SK-N-SH (cell line): ENCODE results near the gene APOOL. TPM values are rescaled to one million over a fixed set of nuclear protein-coding genes. Genes with fewer than 3 reads are reported as not detected.
"Not testable (repeated sequence)": the region's sequence is repeated elsewhere in the genome, so short reads cannot be mapped to it uniquely, and the experiment has no call there.

Source experiments
- CTCF ChIA-PET: fragments of 300-600, 350-600 bp; formaldehyde crosslinking; extraction: SDS; loops from one replicate; lab custom pipeline; 2021; lab: Yijun Ruan, JAX
- POLR2A ChIA-PET: fragments of 350-600 bp; sonication (Branson Sonifier 250); formaldehyde crosslinking; extraction: SDS; loops from one replicate; lab custom pipeline; 2020; ENCODE audit warnings: antibody characterized with exemption, inconsistent platforms; lab: Yijun Ruan, JAX
- DNase-seq: peaks from one replicate; pipeline ENCODE4 v3.0.0; 2012
- H2AFZ ChIP-seq: fragments of 200-600 bp; sonication (generic); 2 replicates; pipeline ENCODE4 v1.8.1; 2016; ENCODE audit warnings: antibody characterized with exemption, mild to moderate bottlenecking, low read depth
- H3F3A ChIP-seq: fragments of 200-600 bp; sonication (generic); replicated peaks from 2 replicates; pipeline ENCODE3; 2016; ENCODE audit warnings: antibody characterized with exemption, mild to moderate bottlenecking; ENCODE audit not compliant: insufficient read depth
- H3K27ac ChIP-seq, 2 experiments: fragments of 200-500 bp in 1 of 2; fragments of 200-600 bp in 1 of 2; sonication (Bioruptor generic) in 1 of 2; sonication (generic), shearing (Covaris generic) in 1 of 2; 2 replicates each; pipeline versions ENCODE4 v1.5.1 to v1.6.1; 2014 to 2016; ENCODE audit warnings: low read depth in 2 of 2, inconsistent platforms in 1 of 2, low read length in 1 of 2, mild to moderate bottlenecking in 1 of 2, mixed read lengths in 1 of 2
- H3K27me3 ChIP-seq: fragments of 200-600 bp; sonication (generic), shearing (Covaris generic); 2 replicates; pipeline ENCODE4 v1.6.1; 2016; ENCODE audit warnings: mixed run types; ENCODE audit not compliant: insufficient read depth
- H3K36me3 ChIP-seq, 2 experiments: fragments of 200-500 bp in 1 of 2; fragments of 200-600 bp in 1 of 2; sonication (Bioruptor generic) in 1 of 2; sonication (generic) in 1 of 2; replicated peaks in 1 of 2; 2 replicates each; pipeline versions ENCODE3 to v1.5.1; 2014 to 2016; ENCODE audit warnings: low read length in 1 of 2, mild to moderate bottlenecking in 1 of 2; ENCODE audit not compliant: insufficient read depth in 2 of 2, control insufficient read depth in 1 of 2
- H3K4me1 ChIP-seq, 2 experiments: fragments of 200-500 bp in 1 of 2; fragments of 200-600 bp in 1 of 2; sonication (Bioruptor generic) in 1 of 2; sonication (generic), shearing (Covaris generic) in 1 of 2; 2 replicates each; pipeline versions ENCODE4 v1.5.1 to v1.6.1; 2014 to 2016; ENCODE audit warnings: low read depth in 1 of 2, low read length in 1 of 2, mixed run types in 1 of 2; ENCODE audit not compliant: insufficient read depth in 2 of 2, control insufficient read depth in 1 of 2
- H3K4me2 ChIP-seq: fragments of 200-600 bp; sonication (generic), shearing (Covaris generic); 2 replicates; pipeline ENCODE4 v1.6.1; 2017; ENCODE audit warnings: mixed run types
- H3K4me3 ChIP-seq, 2 experiments: fragments of 200-500 bp in 1 of 2; fragments of 200-600 bp in 1 of 2; sonication (Bioruptor generic) in 1 of 2; sonication (generic), shearing (Covaris generic) in 1 of 2; 2 replicates each; pipeline versions ENCODE4 v1.5.1 to v1.8.1; 2014 to 2016; ENCODE audit warnings: low read depth in 2 of 2, inconsistent platforms in 1 of 2, low read length in 1 of 2, mild to moderate bottlenecking in 1 of 2, mixed read lengths in 1 of 2, moderate library complexity in 1 of 2
- H3K79me2 ChIP-seq: fragments of 200-600 bp; sonication (generic); 2 replicates; pipeline ENCODE4 v1.8.1; 2017; ENCODE audit warnings: mild to moderate bottlenecking; ENCODE audit not compliant: insufficient read depth
- H3K9ac ChIP-seq: fragments of 200-600 bp; sonication (generic); 2 replicates; pipeline ENCODE4 v1.6.1; 2017; ENCODE audit warnings: mixed run types
- H3K9me2 ChIP-seq: fragments of 200-600 bp; sonication (generic); 2 replicates; pipeline ENCODE4 v1.6.1; 2017; ENCODE audit warnings: mixed run types
- H3K9me3 ChIP-seq: fragments of 200-600 bp; sonication (generic); 2 replicates; pipeline ENCODE4 v1.6.1; 2017; ENCODE audit warnings: mixed run types, mild to moderate bottlenecking, moderate library complexity
- H4K20me1 ChIP-seq: fragments of 200-600 bp; sonication (generic); 2 replicates; pipeline ENCODE4 v1.6.1; 2017; ENCODE audit warnings: mild to moderate bottlenecking, mixed run types; ENCODE audit not compliant: insufficient read depth
- CHD2 ChIP-seq: fragments of 150-350 bp; IDR thresholded peaks from 2 replicates; pipeline ENCODE4 v1.6.1; 2018; ENCODE audit warnings: low read length; ENCODE audit not compliant: partially characterized antibody
- EP300 ChIP-seq, 2 experiments: IDR thresholded peaks; 2 replicates each; pipeline versions ENCODE4 v1.4.0 to v1.6.1; 2012; ENCODE audit warnings: borderline replicate concordance in 1 of 2, low read depth in 1 of 2, low read length in 1 of 2
- GABPA ChIP-seq: IDR thresholded peaks from 2 replicates; pipeline ENCODE4 v1.4.0; 2012; ENCODE audit warnings: low read depth, mild to moderate bottlenecking
- GATA2 ChIP-seq: sonication (generic); formaldehyde crosslinking; IDR thresholded peaks from 2 replicates; pipeline ENCODE4 v1.5.0; 2020; ENCODE audit warnings: mild to moderate bottlenecking, missing genetic modification reagents
- MEF2A ChIP-seq: IDR thresholded peaks from 2 replicates; pipeline ENCODE4 v1.4.0; 2012; ENCODE audit warnings: low read depth, borderline replicate concordance
- MXI1 ChIP-seq: IDR thresholded peaks from 2 replicates; pipeline ENCODE4 v1.6.1; 2012; ENCODE audit warnings: mild to moderate bottlenecking, low read depth, low read length, improper control_type of control experiment
- NFIC ChIP-seq: IDR thresholded peaks from 2 replicates; pipeline ENCODE4 v1.4.0; 2012; ENCODE audit warnings: borderline replicate concordance
- NRF1 ChIP-seq: IDR thresholded peaks from 2 replicates; pipeline ENCODE4 v1.6.1; 2012; ENCODE audit warnings: low read depth, mild to moderate bottlenecking, low read length
- POLR2AphosphoS5 ChIP-seq: IDR thresholded peaks from 2 replicates; pipeline ENCODE4 v1.6.1; 2012; ENCODE audit warnings: low read depth, low read length
- SIN3A ChIP-seq: IDR thresholded peaks from 2 replicates; pipeline ENCODE4 v1.6.1; 2012; ENCODE audit warnings: low read depth, mild to moderate bottlenecking, low read length, moderate library complexity, borderline replicate concordance
- SMC3 ChIP-seq: IDR thresholded peaks from 2 replicates; pipeline ENCODE4 v1.6.1; 2012; ENCODE audit warnings: low read depth, low read length, improper control_type of control experiment
- TAF1 ChIP-seq: IDR thresholded peaks from 2 replicates; pipeline ENCODE4 v1.6.1; 2012; ENCODE audit warnings: low read depth, mild to moderate bottlenecking, low read length, moderate library complexity, borderline replicate concordance
- TCF12 ChIP-seq: IDR thresholded peaks from 2 replicates; pipeline ENCODE4 v1.4.0; 2012
- USF2 ChIP-seq: fragments of 150-350 bp; IDR thresholded peaks from 2 replicates; pipeline ENCODE4 v1.6.1; 2017; ENCODE audit warnings: antibody characterized with exemption, low read length, low read depth, borderline replicate concordance
- YY1 ChIP-seq: IDR thresholded peaks from 2 replicates; pipeline ENCODE4 v1.4.0; 2012; ENCODE audit warnings: low read depth, mild to moderate bottlenecking
- WGBS: methylation state at CpG from one replicate; pipeline ENCODE4 v1.1.6; 2017; ENCODE audit warnings: low lambda C conversion rate; 5-methylcytosine and 5-hydroxymethylcytosine counted together
- polyA plus RNA-seq, 3 experiments: library from polyadenylated mRNA; depleted of rRNA; stranded (reverse); fragments of >200 nt; gene quantifications; 2 replicates each; pipeline ENCODE4 v1.2.3, GENCODE V29; 2012
- TF ChIP-seq, protein P1 (sequence below): fragments of 200-600 bp; sonication (generic); IDR thresholded peaks from 2 replicates; pipeline ENCODE4 v1.6.1; 2017; ENCODE audit warnings: antibody characterized with exemption, mild to moderate bottlenecking, moderate library complexity
- TF ChIP-seq, protein P2 (sequence below): IDR thresholded peaks from 2 replicates; pipeline ENCODE4 v1.6.1; 2012; ENCODE audit warnings: mild to moderate bottlenecking, low read depth, low read length, moderate library complexity

The APOOL gene
- polyA plus RNA-seq, 1 of the 3 experiments (the other 2 are of a cell fraction) = 2.4 TPM

- H3K79me2 ChIP-seq, H3F3A ChIP-seq, H3K27ac ChIP-seq, H3K4me3 ChIP-seq, H4K20me1 ChIP-seq, H3K9me2 ChIP-seq, POLR2A ChIA-PET, H3K9ac ChIP-seq, H3K4me2 ChIP-seq, H3K36me3 ChIP-seq, H3K27me3 ChIP-seq, H2AFZ ChIP-seq, H3K4me1 ChIP-seq, CTCF ChIA-PET, H3K9me3 ChIP-seq, DNase-seq: not testable (repeated sequence)
- 26% methylated on average over 5 of the region's 5 CpGs for WGBS
These were observed 11.9 kb upstream of the APOOL start for GRCh38 chrX:84991739-84992138.

- Histone ChIP-seq H3K36me3 (no peaks in the 10 kb centered on the region), H3K9me3 (no peaks in the 10 kb centered on the region)
- TF ChIP-seq CHD2 (no peak), POLR2AphosphoS5 (no peak)
These were observed 10.5 kb upstream of the APOOL start for GRCh38 chrX:84993150-84993549.

DNA sequence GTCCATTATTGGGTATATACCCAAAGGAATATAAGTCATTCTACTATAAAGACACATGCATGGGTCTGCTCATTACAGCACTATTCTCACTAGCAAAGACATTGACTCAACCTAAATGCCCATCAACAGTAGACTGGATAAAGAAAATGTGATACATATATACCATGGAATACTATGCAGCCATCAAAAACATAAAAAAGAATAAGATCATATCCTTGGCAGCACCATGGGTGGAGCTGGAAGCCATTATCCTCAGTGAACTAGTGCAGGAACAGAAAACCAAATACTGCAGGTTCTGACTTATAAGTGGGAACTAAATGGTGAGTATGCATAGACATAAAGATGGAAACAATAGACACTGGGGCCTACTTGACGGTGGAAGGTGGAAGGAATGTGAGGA is 2.3 kb upstream of the APOOL start:
- Histone ChIP-seq H3K9me2 (no peaks in the 10 kb centered on the region), H3K27me3 (no peaks in the 10 kb centered on the region), H3K9ac (no peak overlapping the region), H3K4me2 (no peak overlapping the region), H3K27ac (no peak overlapping the region), H3K9me3 (no peaks in the 10 kb centered on the region), H3K4me1 (peaks cover 0 to 3% of the 10 kb centered on the region in 2 experiments; a peak in 1 of 4 replicates), H3K36me3 (no peaks in the 10 kb centered on the region), H3K4me3 (no peak overlapping the region), H4K20me1 (no peaks in the 10 kb centered on the region), H3F3A (peaks cover 8% of the 10 kb centered on the region), H2AFZ (no peak overlapping the region), H3K79me2 (peaks cover 24% of the 10 kb centered on the region)
- 32% methylated on average over 1 of the region's 1 CpG for WGBS
- ChIA-PET POLR2A (no interaction called here), CTCF (no interaction called here)
- TF ChIP-seq MXI1 = no peak
- no peak for TF ChIP-seq SIN3A
- TF ChIP-seq MEF2A = no peak
- TF ChIP-seq GABPA = no peak
- no peak for TF ChIP-seq TCF12
- no peak for TF ChIP-seq USF2
- no peak for TF ChIP-seq NFIC
- TF ChIP-seq, protein P1, sequence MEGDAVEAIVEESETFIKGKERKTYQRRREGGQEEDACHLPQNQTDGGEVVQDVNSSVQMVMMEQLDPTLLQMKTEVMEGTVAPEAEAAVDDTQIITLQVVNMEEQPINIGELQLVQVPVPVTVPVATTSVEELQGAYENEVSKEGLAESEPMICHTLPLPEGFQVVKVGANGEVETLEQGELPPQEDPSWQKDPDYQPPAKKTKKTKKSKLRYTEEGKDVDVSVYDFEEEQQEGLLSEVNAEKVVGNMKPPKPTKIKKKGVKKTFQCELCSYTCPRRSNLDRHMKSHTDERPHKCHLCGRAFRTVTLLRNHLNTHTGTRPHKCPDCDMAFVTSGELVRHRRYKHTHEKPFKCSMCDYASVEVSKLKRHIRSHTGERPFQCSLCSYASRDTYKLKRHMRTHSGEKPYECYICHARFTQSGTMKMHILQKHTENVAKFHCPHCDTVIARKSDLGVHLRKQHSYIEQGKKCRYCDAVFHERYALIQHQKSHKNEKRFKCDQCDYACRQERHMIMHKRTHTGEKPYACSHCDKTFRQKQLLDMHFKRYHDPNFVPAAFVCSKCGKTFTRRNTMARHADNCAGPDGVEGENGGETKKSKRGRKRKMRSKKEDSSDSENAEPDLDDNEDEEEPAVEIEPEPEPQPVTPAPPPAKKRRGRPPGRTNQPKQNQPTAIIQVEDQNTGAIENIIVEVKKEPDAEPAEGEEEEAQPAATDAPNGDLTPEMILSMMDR = no peak
- TF ChIP-seq TAF1 = no peak
- TF ChIP-seq GATA2 = no peak
- TF ChIP-seq EP300 (IDR thresholded peaks at IDR 0.05; ENCODE audit: borderline replicate concordance in 1 of 2, low read depth in 1 of 2, low read length in 1 of 2) = no peak
- TF ChIP-seq, protein P2, sequence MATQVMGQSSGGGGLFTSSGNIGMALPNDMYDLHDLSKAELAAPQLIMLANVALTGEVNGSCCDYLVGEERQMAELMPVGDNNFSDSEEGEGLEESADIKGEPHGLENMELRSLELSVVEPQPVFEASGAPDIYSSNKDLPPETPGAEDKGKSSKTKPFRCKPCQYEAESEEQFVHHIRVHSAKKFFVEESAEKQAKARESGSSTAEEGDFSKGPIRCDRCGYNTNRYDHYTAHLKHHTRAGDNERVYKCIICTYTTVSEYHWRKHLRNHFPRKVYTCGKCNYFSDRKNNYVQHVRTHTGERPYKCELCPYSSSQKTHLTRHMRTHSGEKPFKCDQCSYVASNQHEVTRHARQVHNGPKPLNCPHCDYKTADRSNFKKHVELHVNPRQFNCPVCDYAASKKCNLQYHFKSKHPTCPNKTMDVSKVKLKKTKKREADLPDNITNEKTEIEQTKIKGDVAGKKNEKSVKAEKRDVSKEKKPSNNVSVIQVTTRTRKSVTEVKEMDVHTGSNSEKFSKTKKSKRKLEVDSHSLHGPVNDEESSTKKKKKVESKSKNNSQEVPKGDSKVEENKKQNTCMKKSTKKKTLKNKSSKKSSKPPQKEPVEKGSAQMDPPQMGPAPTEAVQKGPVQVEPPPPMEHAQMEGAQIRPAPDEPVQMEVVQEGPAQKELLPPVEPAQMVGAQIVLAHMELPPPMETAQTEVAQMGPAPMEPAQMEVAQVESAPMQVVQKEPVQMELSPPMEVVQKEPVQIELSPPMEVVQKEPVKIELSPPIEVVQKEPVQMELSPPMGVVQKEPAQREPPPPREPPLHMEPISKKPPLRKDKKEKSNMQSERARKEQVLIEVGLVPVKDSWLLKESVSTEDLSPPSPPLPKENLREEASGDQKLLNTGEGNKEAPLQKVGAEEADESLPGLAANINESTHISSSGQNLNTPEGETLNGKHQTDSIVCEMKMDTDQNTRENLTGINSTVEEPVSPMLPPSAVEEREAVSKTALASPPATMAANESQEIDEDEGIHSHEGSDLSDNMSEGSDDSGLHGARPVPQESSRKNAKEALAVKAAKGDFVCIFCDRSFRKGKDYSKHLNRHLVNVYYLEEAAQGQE = no peak
- no peak for TF ChIP-seq YY1
- TF ChIP-seq SMC3 = no peak
- TF ChIP-seq NRF1 = no peak
- DNase-seq = no peak

More at GRCh38 chrX:84993150-84993549, 10.5 kb upstream of the APOOL start:
- no peaks in the 10 kb centered on the region for H3F3A ChIP-seq
- H3K27me3 ChIP-seq = no peaks in the 10 kb centered on the region
- no peaks in the 10 kb centered on the region for H3K4me1 ChIP-seq
- H3K4me3 ChIP-seq = no peak overlapping the region
- no peak for DNase-seq
- ChIA-PET CTCF (no interaction called here), POLR2A (no interaction called here)
- no peak overlapping the region for H3K4me2 ChIP-seq
- 0 out of 2 replicates have a peak, but pooled peaks cover 2% of the 10 kb centered on the region for H3K9me2 ChIP-seq
- H4K20me1 ChIP-seq = no peaks in the 10 kb centered on the region
- H2AFZ ChIP-seq = no peak overlapping the region
- H3K27ac ChIP-seq = no peak overlapping the region
- H3K79me2 ChIP-seq = no peaks in the 10 kb centered on the region
- no peak overlapping the region for H3K9ac ChIP-seq
- 44% methylated on average over 1 of the region's 1 CpG for WGBS
